Smooth muscle cell of the brain vasculature (primary cell): ENCODE results near the gene TSC2.
"Not testable (repeated sequence)": the region's sequence is repeated elsewhere in the genome, so short reads cannot be mapped to it uniquely, and the experiment has no call there.

Source experiments
- DNase-seq: peaks from one replicate; pipeline ENCODE4 v3.0.0-alpha.2; 2012; ENCODE audit warnings: low read depth, low spot score

TSC2 gene

DNA sequence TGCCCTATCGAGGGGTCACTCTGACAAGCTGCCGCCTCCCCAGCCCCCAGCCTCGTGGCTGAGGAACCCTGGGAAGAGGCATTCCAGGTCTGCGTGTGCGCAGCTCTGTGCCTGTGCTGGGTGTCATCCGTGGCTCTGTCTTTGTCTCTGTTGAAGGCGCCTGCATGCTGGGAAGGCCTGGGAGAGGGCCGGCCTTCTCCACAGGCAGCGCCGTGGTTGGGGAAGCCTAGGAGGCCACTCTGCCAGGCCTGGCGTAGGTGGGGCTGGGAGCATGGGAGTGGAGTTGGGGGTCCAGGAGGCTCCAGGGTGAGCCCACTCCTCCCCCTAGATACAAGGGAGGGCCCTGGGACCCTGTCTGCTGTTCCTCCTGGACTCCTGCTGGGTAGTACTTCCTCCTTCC lies 17.7 kb upstream of the TSC2 start:
- no peak for DNase-seq

DNA sequence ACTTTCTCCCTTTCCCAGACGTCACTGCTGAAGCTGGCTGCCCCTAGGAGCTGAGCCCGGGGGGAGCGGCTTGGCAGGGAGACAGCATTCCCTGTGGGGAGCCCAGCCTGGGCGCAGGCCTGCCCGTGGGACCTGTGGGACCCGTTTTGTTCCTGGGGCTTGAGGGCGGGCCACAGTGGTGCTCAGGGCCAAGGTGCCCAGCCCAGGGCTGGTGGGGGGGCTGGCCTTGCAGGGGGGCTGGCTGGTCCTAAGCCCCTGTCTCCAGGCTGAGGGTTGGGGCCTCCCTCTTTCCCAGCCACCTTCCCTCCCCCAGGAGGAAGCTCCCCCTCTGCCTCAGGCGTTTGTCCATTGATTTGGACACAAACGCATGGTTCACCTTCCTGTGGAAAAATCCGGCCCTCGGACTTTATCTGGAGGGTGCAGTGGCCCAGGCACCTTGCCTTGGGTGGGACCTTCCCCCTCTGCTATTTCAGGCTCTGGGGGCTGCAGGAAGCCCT lies 16.7 kb upstream of the TSC2 start:
- DNase-seq = no peak

DNA sequence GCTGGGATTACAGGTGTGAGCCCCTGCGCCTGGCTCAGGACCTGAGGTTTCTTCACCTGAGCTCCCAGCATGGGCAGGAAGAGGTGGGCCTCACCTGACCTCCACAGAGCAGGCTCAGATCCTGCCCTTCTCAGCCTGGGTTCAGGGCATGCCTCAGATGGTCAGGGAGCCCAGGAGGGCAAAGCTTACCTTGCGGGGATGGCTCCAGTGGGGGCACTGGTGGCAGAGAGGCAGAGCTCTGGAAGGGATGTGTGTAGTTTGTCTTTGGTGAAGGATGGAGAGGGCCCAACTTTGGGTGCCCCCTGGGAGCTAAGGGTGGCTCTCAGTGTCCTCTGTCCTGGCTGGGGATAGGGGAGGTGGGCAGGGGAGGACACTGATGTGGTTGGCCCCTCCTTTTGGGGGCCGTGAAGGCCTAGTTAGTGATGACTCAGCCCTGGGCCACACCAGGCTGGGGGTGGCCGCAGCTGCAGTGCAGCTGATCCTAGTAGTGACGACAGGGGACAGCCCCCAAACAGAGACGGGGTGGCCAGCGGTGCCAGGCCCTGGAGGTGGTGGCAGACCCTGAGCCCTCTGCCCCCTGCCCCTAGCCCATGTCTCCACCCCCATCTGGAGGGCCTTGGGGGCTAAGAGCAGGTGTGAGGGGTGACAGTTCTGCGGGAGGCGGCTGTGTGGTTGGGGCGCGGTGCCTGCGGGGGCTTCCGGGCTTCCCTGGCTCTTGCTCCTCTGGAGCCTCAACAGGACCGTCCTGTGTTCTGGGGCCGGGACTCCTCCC lies 15.3 kb upstream of the TSC2 start:
- DNase-seq = no peak

DNA sequence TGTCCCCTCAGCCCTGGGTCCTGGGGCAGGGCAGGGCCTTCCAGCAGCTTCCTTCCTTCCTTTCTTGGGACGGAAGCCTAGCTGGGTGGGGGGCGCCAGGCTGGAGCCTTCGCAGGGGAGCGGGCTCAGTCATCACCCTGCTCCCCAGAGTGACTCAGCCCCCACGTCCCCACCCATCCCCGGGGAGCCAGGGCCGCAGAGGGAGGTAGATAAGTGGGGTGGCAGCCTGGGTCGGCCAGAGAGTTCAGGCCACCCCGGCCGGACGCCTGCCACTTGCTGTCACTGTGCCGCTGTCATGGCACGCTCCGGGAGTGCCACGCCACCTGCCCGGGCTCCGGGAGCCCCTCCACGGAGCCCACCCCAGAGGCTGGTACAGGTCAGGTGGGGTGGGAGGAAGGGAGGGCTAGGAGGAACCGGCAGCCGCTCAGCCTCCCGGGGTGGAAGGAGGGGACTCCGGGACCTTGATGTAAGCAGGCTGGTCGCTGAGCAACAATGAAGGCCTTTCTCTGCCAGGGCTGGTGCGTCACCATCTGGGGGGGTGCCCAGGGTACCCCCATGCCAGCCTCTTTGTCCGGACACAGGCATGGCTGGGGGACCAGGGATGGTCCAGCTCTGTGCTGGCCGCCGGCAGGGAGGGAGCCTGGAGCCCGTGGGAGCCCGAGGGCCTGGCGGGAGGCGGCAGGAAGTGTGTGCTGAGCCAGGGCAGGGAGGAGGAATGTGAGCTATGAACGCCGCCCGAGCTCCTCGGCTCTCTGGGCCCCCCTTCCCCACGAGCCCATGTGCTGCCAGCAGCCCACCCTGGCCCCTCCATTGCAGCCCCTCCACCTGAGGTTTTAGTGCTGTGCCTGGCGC lies 14.5 kb upstream of the TSC2 start:
- no peak for DNase-seq

DNA sequence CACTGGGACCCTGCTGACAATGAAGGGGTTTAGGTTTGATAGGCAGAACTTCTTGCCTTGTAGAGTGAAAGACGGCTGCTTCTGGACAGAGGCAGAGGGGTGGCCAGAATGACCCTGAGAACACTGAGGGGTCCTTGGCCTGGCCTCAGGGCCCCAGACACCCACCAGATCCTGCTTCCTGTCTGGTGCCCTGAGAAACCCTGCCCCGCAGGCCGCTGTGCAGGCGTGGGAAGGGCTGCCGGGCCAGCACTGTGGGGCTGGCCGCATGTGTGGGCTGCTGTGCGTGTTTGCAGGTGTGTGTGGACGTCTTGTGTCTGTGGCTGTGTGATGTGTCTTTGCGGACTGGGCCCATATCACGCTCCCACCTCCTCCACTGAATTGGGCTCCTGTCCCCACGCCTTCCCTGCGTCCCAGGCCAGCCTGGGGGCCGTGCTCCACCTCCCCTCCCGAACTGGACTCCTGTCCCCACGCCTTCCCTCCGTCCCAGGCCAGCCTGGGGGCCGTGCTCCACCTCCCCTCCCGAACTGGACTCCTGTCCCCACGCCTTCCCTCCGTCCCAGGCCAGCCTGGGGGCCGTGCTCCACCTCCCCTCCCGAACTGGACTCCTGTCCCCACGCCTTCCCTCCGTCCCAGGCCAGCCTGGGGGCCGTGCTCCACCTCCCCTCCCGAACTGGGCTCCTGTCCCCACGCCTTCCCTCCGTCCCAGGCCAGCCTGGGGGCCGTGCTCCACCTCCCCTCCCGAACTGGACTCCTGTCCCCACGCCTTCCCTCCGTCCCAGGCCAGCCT lies 13.7 kb upstream of the TSC2 start:
- DNase-seq = not testable (repeated sequence)

DNA sequence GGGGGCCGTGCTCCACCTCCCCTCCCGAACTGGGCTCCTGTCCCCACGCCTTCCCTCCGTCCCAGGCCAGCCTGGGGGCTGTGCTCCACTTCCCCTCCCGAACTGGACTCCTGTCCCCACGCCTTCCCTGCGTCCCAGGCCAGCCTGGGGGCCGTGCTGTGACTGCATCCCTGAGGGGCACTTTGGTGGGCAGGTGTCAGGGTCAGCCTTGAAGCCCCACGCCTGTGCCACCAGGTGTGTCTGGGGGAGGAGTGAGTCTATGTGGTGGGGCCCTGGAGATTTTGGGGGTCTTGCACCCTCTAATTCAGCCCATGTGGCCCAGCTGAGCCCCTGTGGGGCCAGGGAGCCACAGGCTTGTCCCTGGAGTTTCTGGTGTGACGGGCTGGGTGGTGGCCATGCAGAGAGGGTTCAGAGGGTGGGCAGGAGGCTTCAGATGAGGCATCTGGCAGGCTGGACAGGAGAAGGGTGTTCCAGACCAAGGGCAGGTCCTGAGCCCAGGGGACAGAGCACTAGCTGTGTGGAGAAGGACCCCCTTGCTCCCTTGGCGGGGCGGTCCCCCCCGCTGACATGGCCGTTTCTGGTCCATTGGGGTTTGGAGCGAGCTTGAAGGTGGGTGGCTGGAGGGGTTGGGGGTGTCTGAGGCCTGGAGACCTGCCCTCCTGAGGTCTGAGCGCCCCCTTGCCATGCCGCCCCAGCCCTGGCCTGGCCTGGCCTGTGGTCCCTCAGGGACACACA lies 12.9 kb upstream of the TSC2 start:
- DNase-seq = no peak

DNA sequence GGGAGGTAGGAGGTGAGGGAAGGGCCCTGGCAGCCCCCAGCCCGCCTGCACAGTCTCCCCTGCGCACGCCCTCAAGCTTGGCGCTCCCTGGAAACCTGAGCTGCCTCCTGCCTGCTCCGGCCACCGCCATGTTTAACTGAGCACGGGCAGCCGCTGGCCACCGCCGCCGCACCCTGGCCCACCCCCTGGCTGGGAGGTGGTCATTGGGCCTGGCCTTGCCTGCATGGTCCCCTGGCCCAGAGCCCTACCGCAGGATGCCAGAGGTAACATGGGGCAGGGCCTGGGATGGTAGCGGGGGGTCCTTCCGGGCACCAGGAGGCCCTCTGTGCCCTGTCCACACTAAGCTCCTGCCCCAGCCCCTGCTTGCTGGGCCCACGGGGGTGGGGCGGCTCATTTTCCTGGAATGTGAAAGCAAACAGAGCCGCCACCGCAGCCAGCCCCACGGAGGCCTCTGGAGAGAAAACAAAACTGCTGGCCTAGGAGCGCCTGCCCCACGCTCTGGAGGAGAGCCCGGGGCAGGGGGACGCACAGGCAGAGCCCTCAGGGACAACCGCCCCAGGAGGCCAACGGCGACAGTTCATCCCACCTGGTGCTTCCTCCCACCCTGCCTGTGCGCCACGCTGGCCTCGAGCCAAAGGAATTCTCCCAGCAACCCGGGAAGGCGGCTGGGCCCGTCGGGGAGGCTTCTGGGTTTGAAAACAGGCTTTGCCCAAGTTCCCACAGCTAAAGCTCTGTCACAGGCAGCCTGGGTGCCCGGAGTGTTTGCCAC lies 12.2 kb upstream of the TSC2 start:
- peak; percentile 85 for DNase-seq

DNA sequence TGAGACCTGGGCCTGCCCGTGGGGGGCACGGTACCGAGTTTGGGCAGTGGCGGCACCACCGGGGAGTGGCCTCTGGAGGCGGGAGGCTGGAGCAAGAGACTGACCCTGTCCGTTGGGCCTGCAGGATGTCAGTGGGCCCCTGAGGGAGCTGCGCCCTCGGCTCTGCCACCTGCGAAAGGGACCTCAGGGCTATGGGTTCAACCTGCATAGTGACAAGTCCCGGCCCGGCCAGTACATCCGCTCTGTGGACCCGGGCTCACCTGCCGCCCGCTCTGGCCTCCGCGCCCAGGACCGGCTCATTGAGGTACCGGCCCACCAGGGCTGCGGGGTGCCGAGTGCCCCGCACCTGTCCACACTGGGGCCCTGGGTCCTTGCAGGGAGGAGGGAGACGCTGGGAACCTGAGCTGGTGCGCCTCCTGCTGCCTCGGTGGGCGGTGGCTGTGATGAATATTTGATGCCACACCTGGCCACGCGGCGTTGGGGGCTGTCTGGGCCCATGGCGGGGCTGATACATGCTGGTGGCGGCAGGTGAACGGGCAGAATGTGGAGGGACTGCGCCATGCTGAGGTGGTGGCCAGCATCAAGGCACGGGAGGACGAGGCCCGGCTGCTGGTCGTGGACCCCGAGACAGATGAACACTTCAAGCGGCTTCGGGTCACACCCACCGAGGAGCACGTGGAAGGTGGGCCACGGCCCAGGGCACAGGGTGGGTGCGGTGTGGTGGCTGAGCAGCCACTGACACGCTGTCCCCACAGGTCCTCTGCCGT lies 11.4 kb upstream of the TSC2 start:
- DNase-seq = no peak

DNA sequence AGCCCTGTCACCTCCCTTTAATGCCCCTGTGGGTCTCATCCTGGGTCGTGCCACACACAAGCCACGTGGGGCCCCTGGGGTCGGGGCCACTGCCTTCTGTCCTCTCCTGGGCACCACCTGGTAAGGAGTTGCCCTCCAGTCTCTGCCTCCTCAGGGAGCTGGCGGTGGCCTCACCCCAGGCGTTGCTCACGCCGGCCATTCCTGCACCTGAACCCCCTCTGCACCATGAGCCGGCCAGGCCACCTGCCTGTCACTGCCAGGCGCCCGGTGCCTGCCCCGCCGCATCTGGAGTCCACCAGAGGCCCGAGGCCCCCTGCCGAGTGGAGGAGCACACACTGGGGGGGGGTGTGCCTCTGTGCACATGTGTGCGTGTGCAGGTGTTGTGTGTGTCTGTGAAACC lies 10.7 kb upstream of the TSC2 start:
- DNase-seq = no peak

DNA sequence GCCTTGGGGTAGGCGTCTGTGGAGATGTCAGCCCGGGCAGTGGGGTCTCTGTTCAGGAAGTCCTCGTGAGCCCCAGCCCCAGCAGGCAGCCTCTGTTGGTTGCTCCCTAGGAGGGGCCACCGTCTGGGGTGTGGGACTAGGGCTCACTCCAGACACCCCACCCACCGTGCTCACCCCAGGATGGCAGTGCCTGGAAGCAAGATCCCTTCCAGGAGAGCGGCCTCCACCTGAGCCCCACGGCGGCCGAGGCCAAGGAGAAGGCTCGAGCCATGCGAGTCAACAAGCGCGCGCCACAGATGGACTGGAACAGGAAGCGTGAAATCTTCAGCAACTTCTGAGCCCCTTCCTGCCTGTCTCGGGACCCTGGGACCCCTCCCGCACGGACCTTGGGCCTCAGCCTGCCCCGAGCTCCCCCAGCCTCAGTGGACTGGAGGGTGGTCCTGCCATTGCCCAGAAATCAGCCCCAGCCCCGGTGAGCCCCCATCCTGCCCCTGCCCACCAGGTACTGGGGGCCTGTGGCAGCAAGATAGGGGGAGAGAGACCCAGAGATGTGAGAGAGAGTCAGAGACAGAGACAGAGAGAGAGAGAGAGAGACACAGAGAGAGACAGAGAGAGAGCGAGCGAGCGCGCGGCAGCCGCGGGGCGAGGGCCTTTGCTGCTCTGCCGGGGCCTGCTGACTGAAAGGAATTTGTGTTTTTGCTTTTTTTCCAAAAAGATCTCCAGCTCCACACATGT lies 10.0 kb upstream of the TSC2 start:
- no peak for DNase-seq

DNA sequence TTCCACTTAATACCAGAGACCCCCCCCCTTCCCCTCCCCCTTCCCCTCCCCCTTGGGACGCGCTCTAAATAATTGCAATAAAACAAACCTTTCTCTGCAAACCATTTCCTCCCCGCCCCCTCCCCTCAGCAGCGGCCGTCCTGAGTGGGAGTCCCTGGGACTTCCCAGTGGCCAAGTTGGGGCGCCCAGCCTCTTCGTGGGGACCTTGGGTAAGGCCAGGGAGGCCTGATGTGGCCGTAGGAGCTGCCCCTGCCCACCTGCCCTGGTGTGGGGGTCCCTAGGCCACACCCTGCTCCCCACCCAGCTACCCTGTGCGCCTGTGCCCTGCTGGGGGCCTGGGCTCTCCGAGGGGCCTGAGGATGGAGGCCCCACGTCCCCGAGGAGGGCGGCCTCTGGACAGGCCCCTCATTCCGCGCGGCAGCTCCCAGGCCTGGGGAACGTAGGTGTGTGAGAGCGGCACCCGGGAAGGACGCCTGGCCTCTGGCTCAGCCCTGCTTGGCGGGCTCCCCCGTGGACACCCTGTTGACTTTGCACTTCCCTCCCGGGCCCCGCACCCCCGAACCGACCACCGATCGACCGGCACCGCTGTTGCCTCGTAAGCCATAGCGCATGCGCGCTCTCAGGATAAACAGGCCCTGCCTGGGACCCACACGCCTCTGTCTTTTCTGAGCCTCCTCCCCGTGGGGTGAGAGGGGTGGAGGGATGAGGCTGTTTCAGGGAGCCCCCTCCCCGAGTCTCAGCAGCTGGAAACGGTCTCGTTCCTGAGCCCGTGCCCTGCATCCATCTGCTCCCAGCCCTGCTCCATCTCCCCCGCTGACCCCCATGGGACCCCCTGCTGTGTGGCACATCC lies 9.2 kb upstream of the TSC2 start:
- no peak for DNase-seq

DNA sequence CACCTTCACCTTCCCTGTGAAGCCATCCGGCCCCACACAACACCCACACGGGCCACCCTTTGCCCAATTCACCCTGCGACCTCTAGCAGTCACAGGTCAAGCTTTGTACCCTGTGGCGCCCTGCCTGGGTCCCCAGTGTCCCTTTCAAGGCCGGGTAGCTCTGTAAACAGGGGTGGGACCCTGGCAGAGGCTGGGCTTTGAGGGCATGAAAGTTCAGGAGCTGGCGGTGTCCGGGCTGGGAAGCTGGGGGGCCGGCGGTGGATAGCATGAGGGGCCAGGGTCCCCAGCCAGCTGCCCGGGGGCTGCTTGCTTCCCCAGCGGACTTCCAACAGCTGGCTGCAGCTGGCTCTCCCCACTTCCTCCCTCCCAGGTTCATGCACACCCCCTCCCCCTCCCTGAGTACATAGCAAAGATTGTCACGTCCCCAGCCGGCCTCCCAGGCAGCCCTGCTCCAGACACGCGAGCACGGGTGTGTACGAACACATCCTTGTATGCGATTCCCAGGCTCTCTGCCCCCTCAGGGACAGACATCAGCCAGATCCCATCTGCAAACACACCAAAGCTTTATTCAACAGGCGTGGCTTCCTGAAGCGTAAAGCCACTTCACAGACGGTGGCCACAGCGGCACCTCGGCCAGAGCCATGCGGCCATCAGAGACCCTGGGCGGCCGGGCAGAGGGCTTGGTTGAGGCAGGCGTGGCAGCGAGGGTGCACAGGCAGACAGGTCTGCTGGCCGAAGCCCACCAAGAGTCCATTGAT lies 8.3 kb upstream of the TSC2 start:
- no peak for DNase-seq

DNA sequence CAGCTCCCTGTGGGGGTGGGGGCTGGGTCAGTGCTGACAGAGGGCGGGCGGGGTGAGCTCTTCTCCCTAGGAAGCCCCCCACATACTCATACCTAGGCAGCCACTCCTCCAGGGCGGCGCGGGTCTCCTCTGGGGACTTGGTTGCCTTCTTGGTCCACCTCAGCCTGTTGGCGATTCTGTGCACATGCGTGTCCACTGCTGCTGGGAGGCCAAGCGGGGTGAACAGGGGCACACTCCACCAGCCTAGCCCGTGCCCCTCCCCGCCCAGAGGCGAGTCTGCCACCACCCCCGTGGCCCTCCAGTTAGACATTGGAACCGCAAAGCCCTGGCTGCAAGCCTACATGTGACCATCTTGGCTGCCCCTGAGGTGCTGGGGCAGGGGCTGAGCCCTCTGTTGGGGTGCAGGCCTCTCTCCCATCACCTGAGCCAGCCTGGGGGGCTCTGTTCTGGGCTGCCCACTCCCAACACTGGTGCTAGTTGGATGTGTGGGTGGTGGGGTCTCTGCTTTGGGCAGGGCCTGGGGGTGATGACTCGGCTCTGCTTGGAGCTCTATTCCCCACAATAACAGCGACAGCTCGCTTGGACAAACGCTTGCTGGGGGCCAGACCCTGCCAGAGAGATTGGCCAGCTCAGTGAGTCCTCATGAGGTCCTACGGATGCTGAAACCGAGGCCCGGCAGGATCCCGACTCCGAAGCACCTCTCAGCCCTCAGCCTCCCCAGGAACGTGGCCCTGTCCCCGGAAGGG lies 7.6 kb upstream of the TSC2 start:
- no peak for DNase-seq

DNA sequence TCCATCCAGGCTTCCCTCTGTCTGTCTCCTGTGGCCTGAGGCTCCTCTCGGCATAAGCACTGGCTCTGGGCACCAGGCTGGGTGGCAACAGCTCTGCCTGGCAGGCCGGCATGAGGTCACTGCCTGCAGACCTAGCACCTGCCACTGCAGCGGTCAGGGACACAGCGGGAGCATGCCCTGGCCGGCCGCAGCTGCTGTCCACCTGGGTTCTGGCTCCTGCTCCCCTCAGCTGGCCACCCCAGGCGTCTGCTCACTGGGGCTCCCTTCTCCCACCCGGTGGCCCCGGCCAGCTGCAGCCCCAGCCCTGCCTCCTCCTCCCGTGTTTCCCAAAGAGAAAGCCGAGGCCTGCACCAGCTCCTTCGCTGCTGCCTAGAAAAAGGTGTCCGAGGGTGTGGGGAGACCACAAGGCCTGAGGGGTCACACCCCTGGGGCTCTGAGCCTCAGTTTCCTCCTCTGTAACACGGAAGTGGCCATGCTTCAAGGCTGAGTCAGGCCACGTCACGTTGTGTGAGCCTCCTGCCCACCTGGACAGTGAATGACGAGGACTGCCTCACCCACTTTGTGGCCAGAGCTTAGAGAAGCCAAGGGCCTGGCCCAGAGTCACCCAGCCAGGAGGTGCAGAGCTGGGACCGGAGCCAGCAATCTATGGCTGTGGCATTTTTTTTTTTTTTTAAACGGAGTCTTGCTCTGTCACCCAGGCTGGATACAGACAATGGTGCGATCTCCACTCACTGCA lies 6.8 kb upstream of the TSC2 start:
- no peak for DNase-seq

DNA sequence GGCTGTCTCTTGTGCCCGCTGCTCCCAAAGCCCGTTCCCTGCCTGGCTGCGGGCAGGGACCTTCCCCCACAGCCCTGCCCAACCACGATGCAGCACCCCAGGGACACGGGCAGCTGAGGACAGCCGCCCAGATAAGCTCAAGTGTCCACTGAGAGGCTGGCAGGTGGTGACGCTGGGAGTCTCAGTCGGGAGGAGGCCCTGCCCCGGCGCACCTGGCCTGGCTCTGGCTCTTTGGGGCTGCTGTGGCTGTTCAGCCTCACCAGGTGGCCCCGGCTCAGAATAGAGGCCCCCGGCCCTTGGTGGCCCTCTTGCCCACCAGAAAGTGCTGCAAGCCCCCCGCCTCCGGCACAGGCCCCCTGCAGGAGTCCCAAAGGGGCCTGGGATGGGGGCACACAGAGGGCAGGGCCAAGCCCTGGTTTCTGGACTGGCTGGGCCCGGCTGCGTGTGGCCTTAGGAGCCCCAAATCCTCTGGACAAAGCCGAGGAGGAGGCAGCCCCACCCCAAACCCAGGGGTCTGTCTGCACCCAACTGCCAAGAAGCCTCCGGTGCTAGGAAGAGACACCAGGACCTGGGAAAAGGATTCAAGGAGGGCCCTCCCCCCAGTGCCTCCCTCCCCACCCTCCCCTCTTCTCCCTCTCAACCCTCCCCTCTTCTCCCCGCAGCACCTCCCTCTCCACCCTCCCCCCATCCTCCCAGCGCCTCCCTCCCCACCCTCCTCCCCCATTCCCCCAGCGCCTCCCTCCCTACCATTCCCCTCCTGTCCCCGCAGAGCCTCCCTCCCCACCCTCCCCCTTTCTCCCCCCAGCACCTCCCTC lies 5.4 kb upstream of the TSC2 start:
- no peak for DNase-seq
